ENCODE measurements around the gene GRID2. TPM values are rescaled to one million over a fixed set of nuclear protein-coding genes. Genes with fewer than 3 reads are reported as not detected.

Gene GRID2
- total RNA-seq, 2 donors from 2014 or later: 27.3 to 40.4 TPM

- Mint-ChIP-seq H3K27me3 (ENCODE audit: insufficient read depth) (no peaks in the 10 kb centered on the region), H3K36me3 (ENCODE audit: low read depth) (peaks cover 29% of the 10 kb centered on the region), H3K4me1 (no peaks in the 10 kb centered on the region), H3K27ac (no peak overlapping the region), H3K4me3 (no peak overlapping the region), H3K9me3 (peaks cover 27% of the 10 kb centered on the region)
- WGBS, 2 experiments (ENCODE audit: insufficient coverage in 1 of 2, insufficient read length in 1 of 2): 90 to 96% methylated on average over 2 to 3 of the region's 3 CpGs
- H3K9ac ChIP-seq (ENCODE audit: extremely low read depth, low read length, poor library complexity, severe bottlenecking): no peak overlapping the region
- peaks cover 9% of the 10 kb centered on the region for H3K9me3 ChIP-seq (ENCODE audit: control insufficient read depth, low read length)
- no peaks in the 10 kb centered on the region for H3K36me3 ChIP-seq (ENCODE audit: control insufficient read depth, insufficient read depth, low read length)
- no peaks in the 10 kb centered on the region for H3K4me1 ChIP-seq (ENCODE audit: control insufficient read depth, insufficient read depth, low read length)
- no peak for DNase-seq
- TF ChIP-seq CTCF (conservative IDR thresholded peaks at IDR 0.05): no peak
- no peaks in the 10 kb centered on the region for H3K27me3 ChIP-seq (ENCODE audit: control insufficient read depth, insufficient read depth, low read length, poor library complexity, severe bottlenecking)
- H3K4me3 ChIP-seq (ENCODE audit: low read length): no peak overlapping the region
- H3K27ac ChIP-seq (ENCODE audit: low read depth, low read length): no peak overlapping the region
These were observed 262.5 kb downstream of the GRID2 start for GRCh38 chr4:92566269-92566668.

GRCh38 chr4:92580816-92581215 lies 277.1 kb downstream of the GRID2 start:
- Histone ChIP-seq H3K4me1 (ENCODE audit: control insufficient read depth, insufficient read depth, low read length) (no peaks in the 10 kb centered on the region), H3K27ac (ENCODE audit: low read depth, low read length) (no peak overlapping the region), H3K4me3 (ENCODE audit: low read length) (no peak overlapping the region), H3K9ac (ENCODE audit: extremely low read depth, low read length, poor library complexity, severe bottlenecking) (no peak overlapping the region), H3K27me3 (ENCODE audit: control insufficient read depth, insufficient read depth, low read length, poor library complexity, severe bottlenecking) (no peaks in the 10 kb centered on the region), H3K9me3 (ENCODE audit: control insufficient read depth, low read length) (no peaks in the 10 kb centered on the region), H3K36me3 (ENCODE audit: control insufficient read depth, insufficient read depth, low read length) (no peaks in the 10 kb centered on the region)
- no peak for DNase-seq
- H3K36me3 Mint-ChIP-seq (ENCODE audit: low read depth): no peaks in the 10 kb centered on the region
- no peaks in the 10 kb centered on the region for H3K4me1 Mint-ChIP-seq
- no peak overlapping the region for H3K27ac Mint-ChIP-seq
- 86% methylated on average over 1 of the region's 1 CpG; no CpG with 5 or more reads in 1 of the 2 experiments for whole genome bisulfite sequencing, 2 experiments (ENCODE audit: insufficient coverage in 1 of 2, insufficient read length in 1 of 2)
- H3K4me3 Mint-ChIP-seq: no peak overlapping the region
- no peak for TF ChIP-seq CTCF (conservative IDR thresholded peaks at IDR 0.05)
- no peaks in the 10 kb centered on the region for H3K27me3 Mint-ChIP-seq (ENCODE audit: insufficient read depth)
- no peaks in the 10 kb centered on the region for H3K9me3 Mint-ChIP-seq

- no peak for DNase-seq
- no peak overlapping the region for H3K27ac Mint-ChIP-seq
- Histone ChIP-seq H3K4me1 (ENCODE audit: control insufficient read depth, insufficient read depth, low read length) (no peaks in the 10 kb centered on the region), H3K9me3 (ENCODE audit: control insufficient read depth, low read length) (no peaks in the 10 kb centered on the region), H3K4me3 (ENCODE audit: low read length) (no peak overlapping the region), H3K27ac (ENCODE audit: low read depth, low read length) (no peak overlapping the region), H3K9ac (ENCODE audit: extremely low read depth, low read length, poor library complexity, severe bottlenecking) (no peak overlapping the region), H3K27me3 (ENCODE audit: control insufficient read depth, insufficient read depth, low read length, poor library complexity, severe bottlenecking) (no peaks in the 10 kb centered on the region), H3K36me3 (ENCODE audit: control insufficient read depth, insufficient read depth, low read length) (peaks cover 7% of the 10 kb centered on the region)
- H3K27me3 Mint-ChIP-seq (ENCODE audit: insufficient read depth): no peaks in the 10 kb centered on the region
- H3K36me3 Mint-ChIP-seq (ENCODE audit: low read depth): peaks cover 26% of the 10 kb centered on the region
- H3K4me3 Mint-ChIP-seq: no peak overlapping the region
- 75 to 80% methylated on average over 2 of the region's 2 CpGs for WGBS, 2 experiments (ENCODE audit: insufficient coverage in 1 of 2, insufficient read length in 1 of 2)
- H3K9me3 Mint-ChIP-seq: peaks cover 4% of the 10 kb centered on the region
- no peak for TF ChIP-seq CTCF (conservative IDR thresholded peaks at IDR 0.05)
- H3K4me1 Mint-ChIP-seq: peaks cover 3% of the 10 kb centered on the region
These were observed 295.3 kb downstream of the GRID2 start for GRCh38 chr4:92599044-92599443.
